ENCODE measurements around the gene RELL2. TPM values are rescaled to one million over a fixed set of nuclear protein-coding genes. Genes with fewer than 3 reads are reported as not detected.

RELL2 gene
- total RNA-seq, 1 donor from 2014 or later: 19.3 TPM

GRCh38 chr5:141640698-141641097, 3.9 kb downstream of the RELL2 start:
- intact Hi-C loops (cut with micrococcal nuclease): no loop called here
- Mint-ChIP-seq H3K27me3 (ENCODE audit: insufficient read depth) (no peaks in the 10 kb centered on the region), H3K27ac (no peak overlapping the region), H3K9me3 (no peaks in the 10 kb centered on the region), H3K4me1 (ENCODE audit: low read depth) (peaks cover 34% of the 10 kb centered on the region), H3K36me3 (ENCODE audit: low read depth) (peaks cover 23% of the 10 kb centered on the region), H3K4me3 (no peak overlapping the region)
- no peak for DNase-seq (ENCODE audit: low spot score)

DNA sequence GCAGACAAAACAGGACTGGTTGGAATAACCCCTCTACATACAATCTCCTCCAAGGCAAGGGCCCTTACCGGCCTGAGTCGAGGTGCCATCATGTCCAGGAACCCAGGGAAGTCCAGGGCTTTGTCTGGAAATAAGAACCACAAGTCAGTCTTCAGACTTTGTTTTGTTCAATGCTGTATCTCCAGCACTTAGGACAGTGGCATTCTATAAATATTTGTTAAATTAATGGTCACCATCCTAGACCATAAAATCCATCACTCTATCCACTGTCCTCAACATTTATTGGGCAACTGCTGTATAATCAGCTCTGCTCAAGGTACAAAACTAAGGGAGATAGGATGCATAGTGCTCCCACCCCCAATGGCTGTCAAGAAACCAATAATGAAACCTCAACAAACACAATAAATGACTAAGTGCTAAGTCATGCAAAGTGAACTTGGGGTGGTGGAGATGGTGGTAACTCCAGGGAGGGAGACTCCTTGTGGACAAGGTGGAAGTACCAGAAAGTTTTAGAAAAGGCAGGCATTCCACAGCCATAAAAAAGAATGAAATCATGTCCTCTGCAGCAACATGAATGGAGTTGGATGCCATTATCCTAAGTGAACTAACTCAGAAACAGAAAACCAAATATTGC, 5.0 kb downstream of the RELL2 start:
- peak overlapping the region; percentile 32 for H3K27ac Mint-ChIP-seq
- H3K36me3 Mint-ChIP-seq (ENCODE audit: low read depth): peaks cover 28% of the 10 kb centered on the region
- H3K9me3 Mint-ChIP-seq: no peaks in the 10 kb centered on the region
- no peak overlapping the region for H3K4me3 Mint-ChIP-seq
- H3K27me3 Mint-ChIP-seq (ENCODE audit: insufficient read depth): no peaks in the 10 kb centered on the region
- intact Hi-C loops (cut with micrococcal nuclease): loop anchor here (1.0 kb wide), 3 partner anchors 10 to 49 kb away; partner anchors contain the start of gene FCHSD1
- no peak for DNase-seq (ENCODE audit: low spot score)
- peaks cover 35% of the 10 kb centered on the region for H3K4me1 Mint-ChIP-seq (ENCODE audit: low read depth)

GRCh38 chr5:141646026-141646425, 9.2 kb downstream of the RELL2 start:
- no peak for DNase-seq (ENCODE audit: low spot score)
- peaks cover 34% of the 10 kb centered on the region for H3K36me3 Mint-ChIP-seq (ENCODE audit: low read depth)
- H3K27me3 Mint-ChIP-seq (ENCODE audit: insufficient read depth): no peaks in the 10 kb centered on the region
- no peak overlapping the region for H3K27ac Mint-ChIP-seq
- H3K4me1 Mint-ChIP-seq (ENCODE audit: low read depth): peaks cover 44% of the 10 kb centered on the region
- no peak overlapping the region for H3K4me3 Mint-ChIP-seq
- H3K9me3 Mint-ChIP-seq: no peaks in the 10 kb centered on the region
- intact Hi-C loops (cut with micrococcal nuclease): no loop called here

- Mint-ChIP-seq H3K4me1 (ENCODE audit: low read depth) (peaks cover 41% of the 10 kb centered on the region), H3K27ac (no peak overlapping the region), H3K36me3 (ENCODE audit: low read depth) (peaks cover 26% of the 10 kb centered on the region), H3K27me3 (ENCODE audit: insufficient read depth) (no peaks in the 10 kb centered on the region), H3K4me3 (no peak overlapping the region), H3K9me3 (no peaks in the 10 kb centered on the region)
- DNase-seq (ENCODE audit: low spot score): no peak
- intact Hi-C loops (cut with micrococcal nuclease): no loop called here
Measured at GRCh38 chr5:141647242-141647641, 10.4 kb downstream of the RELL2 start.

- no peaks in the 10 kb centered on the region for H3K9me3 Mint-ChIP-seq
- H3K4me3 Mint-ChIP-seq: no peak overlapping the region
- H3K27me3 Mint-ChIP-seq (ENCODE audit: insufficient read depth): no peaks in the 10 kb centered on the region
- intact Hi-C loops (cut with micrococcal nuclease): no loop called here
- no peak overlapping the region for H3K27ac Mint-ChIP-seq
- H3K36me3 Mint-ChIP-seq (ENCODE audit: low read depth): peaks cover 24% of the 10 kb centered on the region
- no peak for DNase-seq (ENCODE audit: low spot score)
- peaks cover 45% of the 10 kb centered on the region for H3K4me1 Mint-ChIP-seq (ENCODE audit: low read depth)
Measured at GRCh38 chr5:141647851-141648250, 11.1 kb downstream of the RELL2 start.

DNA sequence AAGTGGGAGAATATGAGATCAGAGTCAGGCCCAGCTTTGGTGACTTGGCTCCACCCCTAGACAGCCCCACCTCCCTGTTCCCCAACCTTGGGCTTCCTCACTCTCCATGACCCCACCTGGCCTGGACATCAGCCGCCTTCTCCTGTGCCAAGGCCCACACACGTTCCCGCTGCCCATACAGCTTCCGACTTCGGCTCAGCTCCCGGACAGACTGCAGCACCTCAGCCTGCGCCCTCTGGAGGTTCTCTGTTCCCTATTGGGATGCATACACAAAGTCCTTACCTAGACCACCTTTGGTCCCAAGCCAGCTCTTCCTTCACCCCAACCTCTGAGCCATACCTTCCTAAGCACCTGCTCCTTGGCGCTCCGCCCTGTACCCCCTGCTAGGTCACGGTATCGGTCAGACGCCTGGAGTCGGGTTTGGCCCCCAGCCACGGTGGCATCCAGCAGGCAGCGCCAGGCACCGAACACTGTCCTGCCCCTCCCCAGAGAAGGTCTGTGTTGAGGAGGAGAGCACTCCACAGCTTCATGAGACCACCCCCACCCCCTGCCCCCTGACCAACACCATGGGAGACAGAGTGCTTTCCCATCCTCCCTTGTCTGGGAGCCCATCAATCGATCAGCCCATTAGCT, 12.4 kb downstream of the RELL2 start:
- intact Hi-C loops (cut with micrococcal nuclease): no loop called here
- Mint-ChIP-seq H3K36me3 (ENCODE audit: low read depth) (peaks cover 24% of the 10 kb centered on the region), H3K9me3 (no peaks in the 10 kb centered on the region), H3K27ac (no peak overlapping the region), H3K4me1 (ENCODE audit: low read depth) (peaks cover 45% of the 10 kb centered on the region), H3K27me3 (ENCODE audit: insufficient read depth) (no peaks in the 10 kb centered on the region), H3K4me3 (no peak overlapping the region)
- DNase-seq (ENCODE audit: low spot score): no peak

- peak overlapping the region; percentile 98 for H3K4me3 Mint-ChIP-seq
- intact Hi-C loops (cut with micrococcal nuclease): no loop called here
- peaks cover 18% of the 10 kb centered on the region for H3K36me3 Mint-ChIP-seq (ENCODE audit: low read depth)
- peak overlapping the region; percentile 13 for H3K27ac Mint-ChIP-seq
- no peak for DNase-seq (ENCODE audit: low spot score)
- no peaks in the 10 kb centered on the region for H3K9me3 Mint-ChIP-seq
- no peaks in the 10 kb centered on the region for H3K27me3 Mint-ChIP-seq (ENCODE audit: insufficient read depth)
- H3K4me1 Mint-ChIP-seq (ENCODE audit: low read depth): peaks cover 45% of the 10 kb centered on the region
Measured at GRCh38 chr5:141649972-141650371, 13.2 kb downstream of the RELL2 start.

DNA sequence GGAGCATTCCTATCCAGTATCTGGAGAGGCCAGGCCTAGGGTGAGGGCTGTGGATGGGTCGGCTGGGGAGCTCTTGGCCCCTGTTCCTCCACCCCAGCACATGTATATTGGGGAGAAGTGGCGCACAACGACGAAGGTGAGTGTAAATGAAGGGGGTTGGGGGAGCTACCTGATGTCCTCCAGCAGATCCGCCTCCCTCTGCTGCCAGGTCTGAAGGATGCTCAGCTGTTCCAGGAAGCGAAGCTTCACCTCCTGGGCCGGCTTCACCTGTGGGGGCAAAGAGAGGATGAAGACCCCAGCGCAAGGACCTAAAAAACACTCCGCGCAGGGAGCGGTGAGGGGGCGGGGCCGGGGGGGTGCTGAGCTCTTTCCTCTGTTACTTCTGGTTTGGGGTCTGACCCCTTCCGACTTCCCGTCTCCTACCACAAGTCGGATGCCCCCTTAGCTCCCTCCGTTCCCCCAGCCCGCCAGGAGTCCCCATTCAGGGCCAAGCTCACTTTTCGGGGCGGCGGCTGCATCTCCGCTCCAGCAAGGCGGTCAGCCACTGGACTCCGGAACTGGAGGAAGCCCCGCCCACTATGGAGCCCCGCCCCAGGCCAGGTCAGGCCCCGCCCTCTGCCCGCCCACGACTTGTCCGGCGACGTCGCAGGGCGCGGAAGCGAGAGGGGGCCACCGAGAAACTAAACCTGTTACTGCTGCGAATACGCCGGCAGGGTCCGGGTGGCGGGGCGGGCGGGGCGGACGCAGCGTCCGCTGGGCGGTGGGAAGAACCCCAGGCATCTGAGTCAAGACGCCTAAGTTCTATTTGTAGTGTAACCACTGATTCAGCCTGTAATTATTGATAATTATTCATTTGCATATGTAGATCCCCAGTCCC, 14.3 kb downstream of the RELL2 start, which contains the start of gene FCHSD1:
FCHSD1 (minus strand) TSS at position 568 of the 877 bp plus-strand sequence; CDS start at position 518, 50 bp downstream.
- no peaks in the 10 kb centered on the region for H3K27me3 Mint-ChIP-seq (ENCODE audit: insufficient read depth)
- peaks cover 15% of the 10 kb centered on the region for H3K36me3 Mint-ChIP-seq (ENCODE audit: low read depth)
- intact Hi-C loops (cut with micrococcal nuclease): loop anchor here (1.0 kb wide), 8 partner anchors 9 to 318 kb away; partner anchors contain the start of genes HDAC3, RELL2 and RNF14
- H3K4me1 Mint-ChIP-seq (ENCODE audit: low read depth): peaks cover 43% of the 10 kb centered on the region
- H3K27ac Mint-ChIP-seq: peak within 1 kb of the TSS; percentile 92
- DNase-seq (ENCODE audit: low spot score): peak; percentile 76
- H3K9me3 Mint-ChIP-seq: no peaks in the 10 kb centered on the region
- H3K4me3 Mint-ChIP-seq: peak within 1 kb of the TSS; percentile 98

GRCh38 chr5:141651728-141652105, 14.9 kb downstream of the RELL2 start:
- Mint-ChIP-seq H3K36me3 (ENCODE audit: low read depth) (peaks cover 12% of the 10 kb centered on the region), H3K9me3 (no peaks in the 10 kb centered on the region), H3K4me1 (ENCODE audit: low read depth) (peaks cover 37% of the 10 kb centered on the region), H3K27me3 (ENCODE audit: insufficient read depth) (no peaks in the 10 kb centered on the region), H3K4me3 (peak overlapping the region; percentile 74), H3K27ac (peak overlapping the region; percentile 41)
- intact Hi-C loops (cut with micrococcal nuclease): loop anchor here (1.0 kb wide), 8 partner anchors 9 to 318 kb away; partner anchors contain the start of genes HDAC3, RELL2 and RNF14
- DNase-seq (ENCODE audit: low spot score): no peak

DNA sequence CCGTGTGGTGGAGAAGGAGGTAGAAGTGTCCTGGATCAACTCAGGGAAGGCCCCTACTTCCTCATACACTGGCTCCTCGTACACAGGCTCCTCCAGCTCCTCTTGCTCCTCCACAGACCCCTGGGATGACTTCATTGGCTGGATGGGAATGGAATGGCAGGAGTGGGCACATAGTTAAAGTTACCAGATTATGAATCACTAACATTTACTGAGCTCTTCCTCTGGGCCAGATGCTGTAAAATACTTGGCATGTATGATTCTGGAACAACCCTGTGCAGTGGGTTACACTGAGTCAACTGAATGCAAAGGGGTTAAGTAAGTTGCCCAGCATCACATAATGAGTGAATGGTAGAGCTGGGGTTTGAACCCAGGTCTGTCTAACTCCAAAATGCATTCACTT, 17.5 kb downstream of the RELL2 start:
- no peak for DNase-seq (ENCODE audit: low spot score)
- Mint-ChIP-seq H3K36me3 (ENCODE audit: low read depth) (peaks cover 4% of the 10 kb centered on the region), H3K4me3 (no peak overlapping the region), H3K27ac (no peak overlapping the region), H3K4me1 (ENCODE audit: low read depth) (peaks cover 30% of the 10 kb centered on the region), H3K27me3 (ENCODE audit: insufficient read depth) (no peaks in the 10 kb centered on the region), H3K9me3 (no peaks in the 10 kb centered on the region)
- intact Hi-C loops (cut with micrococcal nuclease): no loop called here

- Mint-ChIP-seq H3K9me3 (no peaks in the 10 kb centered on the region), H3K27me3 (ENCODE audit: insufficient read depth) (no peaks in the 10 kb centered on the region), H3K4me3 (no peak overlapping the region), H3K27ac (no peak overlapping the region), H3K4me1 (ENCODE audit: low read depth) (peaks cover 23% of the 10 kb centered on the region), H3K36me3 (ENCODE audit: low read depth) (peaks cover 4% of the 10 kb centered on the region)
- intact Hi-C loops (cut with micrococcal nuclease): no loop called here
- DNase-seq (ENCODE audit: low spot score): no peak
Measured at GRCh38 chr5:141655020-141655419, 18.2 kb downstream of the RELL2 start.

GRCh38 chr5:141656396-141656795, 19.6 kb downstream of the RELL2 start:
- Mint-ChIP-seq H3K27me3 (ENCODE audit: insufficient read depth) (no peaks in the 10 kb centered on the region), H3K9me3 (no peaks in the 10 kb centered on the region), H3K36me3 (ENCODE audit: low read depth) (peaks cover 4% of the 10 kb centered on the region), H3K27ac (no peak overlapping the region), H3K4me1 (ENCODE audit: low read depth) (peaks cover 11% of the 10 kb centered on the region), H3K4me3 (no peak overlapping the region)
- intact Hi-C loops (cut with micrococcal nuclease): no loop called here
- DNase-seq (ENCODE audit: low spot score): no peak

GRCh38 chr5:141657404-141657803, 20.6 kb downstream of the RELL2 start:
- no peak for DNase-seq (ENCODE audit: low spot score)
- no peak overlapping the region for H3K4me3 Mint-ChIP-seq
- H3K27me3 Mint-ChIP-seq (ENCODE audit: insufficient read depth): no peaks in the 10 kb centered on the region
- no peak overlapping the region for H3K27ac Mint-ChIP-seq
- no peaks in the 10 kb centered on the region for H3K9me3 Mint-ChIP-seq
- H3K4me1 Mint-ChIP-seq (ENCODE audit: low read depth): peaks cover 3% of the 10 kb centered on the region
- H3K36me3 Mint-ChIP-seq (ENCODE audit: low read depth): peaks cover 5% of the 10 kb centered on the region
- intact Hi-C loops (cut with micrococcal nuclease): no loop called here
